GM18868 (cell line): ENCODE results near the gene HLA-DMA.
"Not testable (repeated sequence)": the region's sequence is repeated elsewhere in the genome, so short reads cannot be mapped to it uniquely, and the experiment has no call there.

Source experiments
- ATAC-seq: cut with Tn5 transposase; IDR thresholded peaks from one replicate; pipeline ENCODE4 v1.9.1; 2021; ENCODE audit warnings: mild to moderate bottlenecking, moderate library complexity; ENCODE audit not compliant: unreplicated experiment

HLA-DMA gene

GRCh38 chr6:32954986-32955802 lies 2.3 kb upstream of the HLA-DMA start:
- no peak for ATAC-seq

- no peak for ATAC-seq
These were observed 1.4 kb upstream of the HLA-DMA start for GRCh38 chr6:32954267-32954666.

- ATAC-seq = no peak
These were observed 878 bp upstream of the HLA-DMA start for GRCh38 chr6:32953775-32954174.

- ATAC-seq = no peak
These were observed 2.4 kb downstream of the HLA-DMA start for GRCh38 chr6:32950449-32950848.

- ATAC-seq = no peak
These were observed 2.9 kb downstream of the HLA-DMA start for GRCh38 chr6:32950010-32950409.

- ATAC-seq = no peak
These were observed 3.8 kb downstream of the HLA-DMA start for GRCh38 chr6:32949113-32949512.

GRCh38 chr6:32947552-32948465 lies 5.1 kb downstream of the HLA-DMA start:
- no peak for ATAC-seq

GRCh38 chr6:32946893-32947292 lies 6.0 kb downstream of the HLA-DMA start:
- ATAC-seq = no peak

- no peak for ATAC-seq
These were observed 6.9 kb downstream of the HLA-DMA start for GRCh38 chr6:32945953-32946352.

GRCh38 chr6:32945108-32945760 lies 7.7 kb downstream of the HLA-DMA start:
- ATAC-seq = peak; percentile 34

- ATAC-seq = no peak
These were observed 8.8 kb downstream of the HLA-DMA start for GRCh38 chr6:32943864-32944649.

- ATAC-seq = not testable (repeated sequence)
These were observed 10.3 kb downstream of the HLA-DMA start for GRCh38 chr6:32942555-32943123.

- peak; percentile 43 for ATAC-seq
These were observed 11.6 kb downstream of the HLA-DMA start for GRCh38 chr6:32941214-32941768.

- ATAC-seq = peak; percentile 51
These were observed 12.2 kb downstream of the HLA-DMA start, which contains the start of gene HLA-DMB for GRCh38 chr6:32940656-32941213. Gene HLA-DMB (minus strand): TSS chr6:32941028. CDS start chr6:32940807, 221 bp downstream.

- no peak for ATAC-seq
These were observed 14.4 kb downstream of the HLA-DMA start for GRCh38 chr6:32938494-32938893.

GRCh38 chr6:32937230-32937633 lies 15.7 kb downstream of the HLA-DMA start:
- no peak for ATAC-seq

- ATAC-seq = no peak
These were observed 16.4 kb downstream of the HLA-DMA start for GRCh38 chr6:32936239-32937152.

GRCh38 chr6:32935551-32936238 lies 17.2 kb downstream of the HLA-DMA start:
- no peak for ATAC-seq
